B cell (primary cell): ENCODE measurements around the gene MVB12B. TPM values are rescaled to one million over a fixed set of nuclear protein-coding genes. Genes with fewer than 3 reads are reported as not detected.

ENCODE experiments used
- ATAC-seq: fragments of 200-7000 bp; cut with Tn5 transposase; one replicate; pipeline ENCODE4 v1.10.0; 2021; ENCODE audit warnings: low read depth, mild to moderate bottlenecking, moderate number of reproducible peaks, moderate library complexity
- CTCF ChIA-PET: fragments of 350-600 bp; sonication (Branson Sonifier 250); formaldehyde crosslinking; loops from one replicate; lab custom pipeline; 2021; ENCODE audit warnings: antibody characterized with exemption, inconsistent platforms; lab: Charles Lee
- POLR2A ChIA-PET: fragments of 350-600 bp; sonication (Branson Sonifier 250); formaldehyde crosslinking; loops from one replicate; lab custom pipeline; 2021; ENCODE audit warnings: antibody characterized with exemption; lab: Charles Lee
- DNase-seq: peaks from one replicate; pipeline ENCODE4 v3.0.0; 2013
- H2AFZ ChIP-seq: 2 replicates; pipeline ENCODE4 v1.6.1; 2012; ENCODE audit warnings: mild to moderate bottlenecking, low read depth, low read length; ENCODE audit not compliant: insufficient read depth, poor library complexity, severe bottlenecking
- H3K27ac ChIP-seq, 2 donors: 1 replicate in 1 of 2; 2 replicates in 1 of 2; pipeline ENCODE4 v1.5.1; 2012 to 2013; ENCODE audit warnings: low read length in 2 of 2, mild to moderate bottlenecking in 2 of 2, moderate library complexity in 1 of 2
- H3K27me3 ChIP-seq, 4 experiments: fragments of 200-600 bp in 1 of 4; sonication (generic) in 1 of 4; replicated peaks in 1 of 4; 1 replicate in 2 of 4; 2 replicates in 2 of 4; pipeline versions ENCODE4 v1.6.1 to v1.7.0; 2013 to 2016; ENCODE audit warnings: low read length in 3 of 4, mild to moderate bottlenecking in 2 of 4, mixed read lengths in 1 of 4, moderate library complexity in 1 of 4; ENCODE audit not compliant: insufficient read depth in 4 of 4, control insufficient read depth in 3 of 4; ENCODE audit errors: control extremely low read depth in 1 of 4
- H3K36me3 ChIP-seq, 2 experiments: replicated peaks in 1 of 2; 1 replicate in 1 of 2; 2 replicates in 1 of 2; pipeline versions ENCODE4 v1.6.1 to v1.7.1; 2013; ENCODE audit warnings: low read length in 1 of 2; ENCODE audit not compliant: insufficient read depth in 2 of 2, control insufficient read depth in 1 of 2; ENCODE audit errors: control extremely low read depth in 1 of 2, extremely low read depth in 1 of 2
- H3K4me1 ChIP-seq, 2 donors: fragments of 200-600 bp in 1 of 2; sonication (generic) in 1 of 2; 1 replicate in 1 of 2; 2 replicates in 1 of 2; pipeline versions ENCODE4 v1.5.1 to v1.6.1; 2013 to 2017; ENCODE audit warnings: low read length in 2 of 2; ENCODE audit not compliant: control insufficient read depth in 2 of 2, insufficient read depth in 2 of 2
- H3K4me2 ChIP-seq: replicated peaks from 2 replicates; pipeline ENCODE3; 2012; ENCODE audit warnings: mild to moderate bottlenecking, low read depth, low read length; ENCODE audit not compliant: poor library complexity, severe bottlenecking
- H3K4me3 ChIP-seq, 5 experiments: fragments of 200-600 bp in 1 of 5; sonication (generic) in 1 of 5; 1 replicate in 3 of 5; 2 replicates in 2 of 5; pipeline versions ENCODE4 v1.5.1 to v1.7.0; 2011 to 2016; ENCODE audit warnings: low read length in 4 of 5, mild to moderate bottlenecking in 4 of 5, low read depth in 2 of 5, control low read depth in 1 of 5, moderate library complexity in 1 of 5; ENCODE audit not compliant: insufficient read depth in 1 of 5; ENCODE audit errors: control extremely low read depth in 1 of 5, extremely low read depth in 1 of 5
- H3K79me2 ChIP-seq: fragments of 200-600 bp; sonication (generic); one replicate; pipeline ENCODE4 v1.6.0; 2016; ENCODE audit warnings: low read length; ENCODE audit not compliant: control insufficient read depth, insufficient read depth
- H3K9ac ChIP-seq: fragments of 200-600 bp; sonication (generic); 2 replicates; pipeline ENCODE4 v1.6.1; 2017; ENCODE audit warnings: mild to moderate bottlenecking, low read length, moderate library complexity
- H3K9me3 ChIP-seq, 3 donors: one replicate each; pipeline versions ENCODE4 v1.6.1 to v1.7.1; 2013; ENCODE audit warnings: low read length in 2 of 3; ENCODE audit not compliant: control insufficient read depth in 2 of 3, insufficient read depth in 1 of 3; ENCODE audit errors: control extremely low read depth in 1 of 3
- H4K20me1 ChIP-seq: 2 replicates; pipeline ENCODE4 v1.6.0; 2012; ENCODE audit warnings: mild to moderate bottlenecking, low read length; ENCODE audit not compliant: insufficient read depth, control insufficient read depth, poor library complexity, severe bottlenecking
- H3K27ac Mint-ChIP-seq: one replicate; pipeline ENCODE4 v1.8.0; 2021; ENCODE audit warnings: mixed read lengths
- H3K27me3 Mint-ChIP-seq: one replicate; pipeline ENCODE4 v1.8.0; 2021; ENCODE audit warnings: mixed read lengths
- H3K4me1 Mint-ChIP-seq: one replicate; pipeline ENCODE4 v1.8.0; 2021; ENCODE audit warnings: mixed read lengths
- H3K4me3 Mint-ChIP-seq: one replicate; pipeline ENCODE4 v1.8.0; 2021; ENCODE audit warnings: mixed read lengths
- H3K9me3 Mint-ChIP-seq: one replicate; pipeline ENCODE4 v1.8.0; 2022; ENCODE audit warnings: mixed read lengths; ENCODE audit not compliant: insufficient read depth
- EZH2 ChIP-seq: IDR thresholded peaks from 2 replicates; pipeline ENCODE4 v1.6.1; 2012; ENCODE audit warnings: borderline replicate concordance, low read depth, mild to moderate bottlenecking, moderate library complexity, low read length; ENCODE audit not compliant: insufficient read depth, poor library complexity, severe bottlenecking
- WGBS: methylation state at CpG from one replicate; pipeline ENCODE4 v1.1.5; 2013; ENCODE audit warnings: missing lambda C conversion rate; ENCODE audit not compliant: insufficient coverage; 5-methylcytosine and 5-hydroxymethylcytosine counted together
- intact Hi-C: fragments of 100-400 bp; cut with micrococcal nuclease; formaldehyde crosslinking; loops from one replicate; pipeline ENCODE4 v1.10.0; 2022
- polyA plus RNA-seq: library from polyadenylated mRNA; depleted of rRNA; stranded (reverse); fragments of >200 nt; gene quantifications from 2 replicates; pipeline ENCODE4 v1.2.3, GENCODE V29; 2012
- total RNA-seq, 2 donors: library from RNA; stranded (reverse); fragments of 120-200 nt in 1 of 2; gene quantifications; 1 replicate in 1 of 2; 2 replicates in 1 of 2; pipeline versions ENCODE4 v1.2.3 to v1.2.4, GENCODE V29; 2013 to 2022
- TF ChIP-seq, protein P1 (sequence below): fragments of 200-600 bp; IDR thresholded peaks from one replicate; pipeline ENCODE4 v1.8.0; 2022; ENCODE audit warnings: antibody characterized with exemption, mild to moderate bottlenecking

MVB12B gene
- total and polyA plus RNA-seq, 2 donors (not counting 1 experiment from before 2014, with no cell fraction given), result 1.2 to 9.8 TPM

GRCh38 chr9:126287166-126287866 is 39.3 kb upstream of the MVB12B start:
- Histone ChIP-seq H3K79me2 (no peaks in the 10 kb centered on the region), H3K9ac (no peak overlapping the region), H3K4me2 (no peak overlapping the region), H3K36me3 (no peaks in the 10 kb centered on the region), H2AFZ (no peak overlapping the region), H3K27ac (no peak overlapping the region), H3K4me3 (no peak overlapping the region), H3K4me1 (no peaks in the 10 kb centered on the region), H3K27me3 (peaks cover 0 to 3% (median 0%) of the 10 kb centered on the region in 4 experiments), H3K9me3 (peaks cover 0 to 3% (median 0%) of the 10 kb centered on the region in 3 donors), H4K20me1 (no peaks in the 10 kb centered on the region)
- Mint-ChIP-seq H3K27me3 (peaks cover 7% of the 10 kb centered on the region), H3K9me3 (no peaks in the 10 kb centered on the region), H3K4me3 (no peak overlapping the region), H3K4me1 (no peaks in the 10 kb centered on the region), H3K27ac (no peak overlapping the region)
- DNase-seq (no peak), ATAC-seq (no peak)
- intact Hi-C loops, result no loop called here
- TF ChIP-seq EZH2, result no peak
- TF ChIP-seq, protein P1, sequence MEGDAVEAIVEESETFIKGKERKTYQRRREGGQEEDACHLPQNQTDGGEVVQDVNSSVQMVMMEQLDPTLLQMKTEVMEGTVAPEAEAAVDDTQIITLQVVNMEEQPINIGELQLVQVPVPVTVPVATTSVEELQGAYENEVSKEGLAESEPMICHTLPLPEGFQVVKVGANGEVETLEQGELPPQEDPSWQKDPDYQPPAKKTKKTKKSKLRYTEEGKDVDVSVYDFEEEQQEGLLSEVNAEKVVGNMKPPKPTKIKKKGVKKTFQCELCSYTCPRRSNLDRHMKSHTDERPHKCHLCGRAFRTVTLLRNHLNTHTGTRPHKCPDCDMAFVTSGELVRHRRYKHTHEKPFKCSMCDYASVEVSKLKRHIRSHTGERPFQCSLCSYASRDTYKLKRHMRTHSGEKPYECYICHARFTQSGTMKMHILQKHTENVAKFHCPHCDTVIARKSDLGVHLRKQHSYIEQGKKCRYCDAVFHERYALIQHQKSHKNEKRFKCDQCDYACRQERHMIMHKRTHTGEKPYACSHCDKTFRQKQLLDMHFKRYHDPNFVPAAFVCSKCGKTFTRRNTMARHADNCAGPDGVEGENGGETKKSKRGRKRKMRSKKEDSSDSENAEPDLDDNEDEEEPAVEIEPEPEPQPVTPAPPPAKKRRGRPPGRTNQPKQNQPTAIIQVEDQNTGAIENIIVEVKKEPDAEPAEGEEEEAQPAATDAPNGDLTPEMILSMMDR, result no peak
- WGBS, result no CpG with 5 or more reads among the region's 6 CpGs
- POLR2A ChIA-PET, result no interaction called here
- CTCF ChIA-PET, result no interaction called here

GRCh38 chr9:126290871-126291270 is 35.8 kb upstream of the MVB12B start:
- no peak for TF ChIP-seq EZH2
- TF ChIP-seq, protein P1, result no peak
- ChIA-PET CTCF (interaction anchor here (0.9 kb wide), 1 partner anchor 11 kb away, joined by 3 read pairs; no protein-coding TSS in a partner anchor), POLR2A (no interaction called here)
- Mint-ChIP-seq H3K9me3 (no peaks in the 10 kb centered on the region), H3K4me1 (no peaks in the 10 kb centered on the region), H3K27ac (no peak overlapping the region), H3K27me3 (peaks cover 20% of the 10 kb centered on the region), H3K4me3 (no peak overlapping the region)
- ATAC-seq, result no peak
- Histone ChIP-seq H3K36me3 (no peaks in the 10 kb centered on the region), H3K27me3 (peaks cover 0 to 3% (median 0%) of the 10 kb centered on the region in 4 experiments), H3K9me3 (no peaks in the 10 kb centered on the region), H3K9ac (no peak overlapping the region), H3K4me1 (no peaks in the 10 kb centered on the region), H4K20me1 (no peaks in the 10 kb centered on the region), H3K79me2 (no peaks in the 10 kb centered on the region), H3K4me2 (no peak overlapping the region), H2AFZ (no peak overlapping the region), H3K27ac (no peak overlapping the region), H3K4me3 (no peak overlapping the region)
- WGBS, result 77% methylated on average over 5 of the region's 9 CpGs
- DNase-seq, result no peak
- intact Hi-C loops, result no loop called here
